Embryonic facial prominence (tissue), 1 donor: Measurements from ENCODE around the gene CLPTM1L.
"Not testable (repeated sequence)": the region's sequence is repeated elsewhere in the genome, so short reads cannot be mapped to it uniquely, and the experiment has no call there.

Source experiments
- DNase-seq: peaks from one replicate; pipeline ENCODE4 v3.0.0-alpha.2; 2016; ENCODE audit errors: extremely low spot score

CLPTM1L gene

GRCh38 chr5:1326532-1326875 lies 18.4 kb downstream of the CLPTM1L start:
- DNase-seq = not testable (repeated sequence)

- no peak for DNase-seq
These were observed 18.9 kb downstream of the CLPTM1L start for GRCh38 chr5:1325870-1326531.

GRCh38 chr5:1325191-1325741 lies 19.6 kb downstream of the CLPTM1L start:
- DNase-seq = no peak

GRCh38 chr5:1324719-1325190 lies 20.1 kb downstream of the CLPTM1L start:
- no peak for DNase-seq

GRCh38 chr5:1324301-1324700 lies 20.6 kb downstream of the CLPTM1L start:
- no peak for DNase-seq

GRCh38 chr5:1323803-1324173 lies 21.1 kb downstream of the CLPTM1L start:
- no peak for DNase-seq

- DNase-seq = no peak
These were observed 21.7 kb downstream of the CLPTM1L start for GRCh38 chr5:1322955-1323802.

- no peak for DNase-seq
These were observed 22.6 kb downstream of the CLPTM1L start for GRCh38 chr5:1322036-1322900.

- DNase-seq = no peak
These were observed 23.3 kb downstream of the CLPTM1L start for GRCh38 chr5:1321576-1321975.

GRCh38 chr5:1320436-1321344 lies 24.2 kb downstream of the CLPTM1L start:
- no peak for DNase-seq

GRCh38 chr5:1319436-1320256 lies 25.3 kb downstream of the CLPTM1L start:
- DNase-seq = no peak

- DNase-seq = no peak
These were observed 26.1 kb downstream of the CLPTM1L start for GRCh38 chr5:1318659-1319251.

- no peak for DNase-seq
These were observed 26.9 kb downstream of the CLPTM1L start for GRCh38 chr5:1317921-1318565.

- no peak for DNase-seq
These were observed 28.1 kb downstream of the CLPTM1L start for GRCh38 chr5:1316588-1317340.

GRCh38 chr5:1315709-1316587 lies 29.0 kb downstream of the CLPTM1L start:
- no peak for DNase-seq

GRCh38 chr5:1315018-1315708 lies 29.7 kb downstream of the CLPTM1L start:
- DNase-seq = no peak

- no peak for DNase-seq
These were observed 30.3 kb downstream of the CLPTM1L start for GRCh38 chr5:1314564-1314982.
